Astrocyte (in vitro differentiated cells and primary cell): ENCODE data around the gene SLC15A1. TPM values are rescaled to one million over a fixed set of nuclear protein-coding genes. Genes with fewer than 3 reads are reported as not detected.

Source experiments
- DNase-seq: peaks from one replicate; pipeline ENCODE4 v3.0.0-alpha.2; 2010; ENCODE audit warnings: low read depth
- FAIRE-seq: peaks from 2 replicates; lab custom pipeline; 2011; peaks lifted over from hg19 to GRCh38; lab: Jason Lieb, UNC
- H2AFZ ChIP-seq: 2 replicates; pipeline ENCODE4 v1.6.0; 2012; ENCODE audit warnings: low read depth, low read length, inconsistent platforms
- H3K27ac ChIP-seq: 2 replicates; pipeline ENCODE4 v1.5.1; 2011; ENCODE audit warnings: low read depth, low read length, inconsistent platforms
- H3K27me3 ChIP-seq: 2 replicates; pipeline ENCODE4 v1.6.0; 2011; ENCODE audit warnings: low read length, inconsistent platforms; ENCODE audit not compliant: insufficient read depth
- H3K36me3 ChIP-seq: 2 replicates; pipeline ENCODE4 v1.5.1; 2011; ENCODE audit warnings: low read length, inconsistent platforms; ENCODE audit not compliant: insufficient read depth
- H3K4me1 ChIP-seq: 2 replicates; pipeline ENCODE4 v1.5.1; 2011; ENCODE audit warnings: low read length, inconsistent platforms; ENCODE audit not compliant: insufficient read depth
- H3K4me2 ChIP-seq: 2 replicates; pipeline ENCODE4 v1.6.0; 2012; ENCODE audit warnings: low read length, inconsistent platforms
- H3K4me3 ChIP-seq: 2 replicates; pipeline ENCODE4 v1.5.1; 2011; ENCODE audit warnings: low read depth, mild to moderate bottlenecking, low read length, inconsistent platforms; ENCODE audit not compliant: insufficient read depth
- H3K79me2 ChIP-seq: 2 replicates; pipeline ENCODE4 v1.6.0; 2012; ENCODE audit warnings: mild to moderate bottlenecking, low read length, inconsistent platforms; ENCODE audit not compliant: insufficient read depth
- H3K9ac ChIP-seq: 2 replicates; pipeline ENCODE4 v1.6.0; 2012; ENCODE audit warnings: mild to moderate bottlenecking, low read length, inconsistent platforms
- H3K9me3 ChIP-seq: 2 replicates; pipeline ENCODE4 v1.5.1; 2012; ENCODE audit warnings: low read depth, mild to moderate bottlenecking, low read length, inconsistent platforms; ENCODE audit not compliant: insufficient read depth
- H4K20me1 ChIP-seq: 2 replicates; pipeline ENCODE4 v1.6.0; 2012; ENCODE audit warnings: low read length, inconsistent platforms; ENCODE audit not compliant: insufficient read depth
- H3K27ac Mint-ChIP-seq: one replicate; pipeline ENCODE4 v1.8.0; 2021; ENCODE audit warnings: mild to moderate bottlenecking, mixed read lengths; ENCODE audit not compliant: unreplicated experiment
- H3K27me3 Mint-ChIP-seq: one replicate; pipeline ENCODE4 v1.8.0; 2021; ENCODE audit warnings: low read depth, mixed read lengths; ENCODE audit not compliant: unreplicated experiment
- H3K36me3 Mint-ChIP-seq: one replicate; pipeline ENCODE4 v1.8.0; 2021; ENCODE audit warnings: low read depth, mixed read lengths; ENCODE audit not compliant: unreplicated experiment
- H3K4me1 Mint-ChIP-seq: one replicate; pipeline ENCODE4 v1.8.0; 2021; ENCODE audit warnings: low read depth, mixed read lengths; ENCODE audit not compliant: unreplicated experiment
- H3K4me3 Mint-ChIP-seq: one replicate; pipeline ENCODE4 v1.8.0; 2021; ENCODE audit warnings: mild to moderate bottlenecking, moderate library complexity, mixed read lengths; ENCODE audit not compliant: unreplicated experiment
- H3K9me3 Mint-ChIP-seq: one replicate; pipeline ENCODE4 v1.8.0; 2021; ENCODE audit warnings: mild to moderate bottlenecking, mixed read lengths; ENCODE audit not compliant: unreplicated experiment
- EZH2 ChIP-seq: IDR thresholded peaks from 2 replicates; pipeline ENCODE4 v1.6.1; 2012; ENCODE audit warnings: mild to moderate bottlenecking, low read length, inconsistent platforms; ENCODE audit not compliant: insufficient read depth
- total RNA-seq: library from RNA; stranded (reverse); gene quantifications from 2 replicates; pipeline ENCODE4 v1.2.1, GENCODE V29; 2021
- TF ChIP-seq, protein P1 (sequence below): IDR thresholded peaks from 2 replicates; pipeline ENCODE4 v1.5.1; 2011; ENCODE audit warnings: low read depth, mild to moderate bottlenecking, inconsistent platforms, low read length, moderate library complexity; ENCODE audit not compliant: insufficient read depth

SLC15A1 gene
- total RNA-seq, 1 donor from 2014 or later, result not detected

DNA sequence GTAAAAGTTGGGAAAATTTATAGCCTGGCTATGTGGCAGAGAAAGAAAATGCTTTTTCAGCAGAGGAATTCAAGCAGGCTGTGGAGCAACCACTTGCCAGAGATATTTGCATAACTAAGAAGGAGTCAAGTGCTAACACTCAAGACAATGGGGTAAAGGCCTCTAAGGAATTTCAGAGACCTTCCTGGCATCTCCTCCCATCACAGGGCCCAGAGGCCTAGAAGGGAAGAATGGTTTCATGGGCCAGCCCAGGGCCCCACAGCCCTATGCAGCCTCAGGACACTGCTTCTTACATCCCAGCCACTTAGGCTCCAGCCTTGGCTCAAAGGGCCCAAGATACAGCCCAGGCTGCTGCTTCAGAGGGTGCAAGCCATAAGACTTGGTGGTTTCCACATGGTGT, 14.3 kb downstream of the SLC15A1 start:
- no peaks in the 10 kb centered on the region for H4K20me1 ChIP-seq
- H3K4me1 ChIP-seq, result no peaks in the 10 kb centered on the region
- no peak overlapping the region for H3K4me2 ChIP-seq
- TF ChIP-seq, protein P1, sequence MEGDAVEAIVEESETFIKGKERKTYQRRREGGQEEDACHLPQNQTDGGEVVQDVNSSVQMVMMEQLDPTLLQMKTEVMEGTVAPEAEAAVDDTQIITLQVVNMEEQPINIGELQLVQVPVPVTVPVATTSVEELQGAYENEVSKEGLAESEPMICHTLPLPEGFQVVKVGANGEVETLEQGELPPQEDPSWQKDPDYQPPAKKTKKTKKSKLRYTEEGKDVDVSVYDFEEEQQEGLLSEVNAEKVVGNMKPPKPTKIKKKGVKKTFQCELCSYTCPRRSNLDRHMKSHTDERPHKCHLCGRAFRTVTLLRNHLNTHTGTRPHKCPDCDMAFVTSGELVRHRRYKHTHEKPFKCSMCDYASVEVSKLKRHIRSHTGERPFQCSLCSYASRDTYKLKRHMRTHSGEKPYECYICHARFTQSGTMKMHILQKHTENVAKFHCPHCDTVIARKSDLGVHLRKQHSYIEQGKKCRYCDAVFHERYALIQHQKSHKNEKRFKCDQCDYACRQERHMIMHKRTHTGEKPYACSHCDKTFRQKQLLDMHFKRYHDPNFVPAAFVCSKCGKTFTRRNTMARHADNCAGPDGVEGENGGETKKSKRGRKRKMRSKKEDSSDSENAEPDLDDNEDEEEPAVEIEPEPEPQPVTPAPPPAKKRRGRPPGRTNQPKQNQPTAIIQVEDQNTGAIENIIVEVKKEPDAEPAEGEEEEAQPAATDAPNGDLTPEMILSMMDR, result no peak
- TF ChIP-seq EZH2, result no peak
- H3K9me3 Mint-ChIP-seq, result peaks cover 7% of the 10 kb centered on the region
- no peaks in the 10 kb centered on the region for H3K4me1 Mint-ChIP-seq
- H3K4me3 Mint-ChIP-seq, result no peak overlapping the region
- no peaks in the 10 kb centered on the region for H3K9me3 ChIP-seq
- no peaks in the 10 kb centered on the region for H3K36me3 ChIP-seq
- FAIRE-seq, result no peak
- H3K79me2 ChIP-seq, result no peaks in the 10 kb centered on the region
- no peaks in the 10 kb centered on the region for H3K27me3 ChIP-seq
- no peak overlapping the region for H2AFZ ChIP-seq
- H3K4me3 ChIP-seq, result no peak overlapping the region
- peaks cover 7% of the 10 kb centered on the region for H3K27me3 Mint-ChIP-seq
- no peak overlapping the region for H3K27ac ChIP-seq
- DNase-seq, result no peak
- no peak overlapping the region for H3K27ac Mint-ChIP-seq
- no peak overlapping the region for H3K9ac ChIP-seq
- peaks cover 2% of the 10 kb centered on the region for H3K36me3 Mint-ChIP-seq

DNA sequence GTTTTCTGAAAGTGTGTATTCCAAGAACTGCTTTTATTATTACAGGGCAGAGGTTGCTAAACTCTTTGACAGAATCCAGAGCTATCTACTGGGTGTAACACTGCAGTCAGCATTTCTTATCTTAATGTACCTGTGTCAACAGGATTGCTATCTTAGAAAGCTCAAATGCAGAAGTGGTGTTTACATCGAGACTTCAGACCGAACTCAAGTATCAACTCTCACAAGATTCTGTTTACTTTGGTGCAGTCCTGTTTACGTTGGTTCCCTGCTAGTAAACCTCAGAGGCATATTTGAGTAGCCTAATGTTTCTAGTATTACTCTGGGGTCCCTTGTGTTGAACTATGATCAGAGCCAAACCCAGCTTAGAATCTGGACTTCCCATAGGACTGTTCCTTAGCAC, 20.5 kb downstream of the SLC15A1 start:
- no peaks in the 10 kb centered on the region for H3K79me2 ChIP-seq
- no peak for FAIRE-seq
- no peak overlapping the region for H2AFZ ChIP-seq
- Mint-ChIP-seq H3K4me3 (no peak overlapping the region), H3K9me3 (peaks cover 4% of the 10 kb centered on the region), H3K36me3 (no peaks in the 10 kb centered on the region), H3K27me3 (peaks cover 18% of the 10 kb centered on the region), H3K4me1 (no peaks in the 10 kb centered on the region), H3K27ac (no peak overlapping the region)
- no peaks in the 10 kb centered on the region for H3K36me3 ChIP-seq
- no peak for DNase-seq
- TF ChIP-seq EZH2, result no peak
- TF ChIP-seq, protein P1, result no peak
- no peak overlapping the region for H3K4me3 ChIP-seq
- H3K27me3 ChIP-seq, result no peaks in the 10 kb centered on the region
- H3K27ac ChIP-seq, result no peak overlapping the region
- no peaks in the 10 kb centered on the region for H4K20me1 ChIP-seq
- no peaks in the 10 kb centered on the region for H3K9me3 ChIP-seq
- no peak overlapping the region for H3K4me2 ChIP-seq
- no peaks in the 10 kb centered on the region for H3K4me1 ChIP-seq
- no peak overlapping the region for H3K9ac ChIP-seq

DNA sequence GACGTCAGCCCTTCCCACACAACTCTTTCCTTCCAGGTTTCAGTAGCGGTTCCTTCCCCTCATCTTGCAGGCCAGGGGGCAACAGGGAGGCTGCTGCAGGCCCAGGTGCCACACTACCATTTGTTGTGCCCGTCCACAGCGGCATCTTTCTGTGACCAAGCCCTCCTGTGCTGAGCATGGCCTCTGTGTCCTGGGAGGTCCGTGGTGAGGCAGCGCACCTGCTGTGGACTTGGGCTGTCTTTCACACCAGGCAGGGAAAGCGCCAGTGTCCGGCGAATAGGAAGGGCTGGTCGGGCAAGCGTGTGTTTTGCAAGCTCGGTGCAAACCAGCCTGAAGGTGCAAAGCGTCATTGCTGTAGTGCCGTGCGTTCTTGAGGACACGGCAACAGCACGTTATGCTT, 21.4 kb downstream of the SLC15A1 start:
- Mint-ChIP-seq H3K27ac (no peak overlapping the region), H3K4me1 (no peaks in the 10 kb centered on the region), H3K9me3 (peaks cover 4% of the 10 kb centered on the region), H3K27me3 (peaks cover 23% of the 10 kb centered on the region), H3K36me3 (no peaks in the 10 kb centered on the region), H3K4me3 (no peak overlapping the region)
- H3K4me2 ChIP-seq, result no peak overlapping the region
- H3K79me2 ChIP-seq, result no peaks in the 10 kb centered on the region
- DNase-seq (no peak), FAIRE-seq (no peak)
- no peaks in the 10 kb centered on the region for H3K9me3 ChIP-seq
- no peaks in the 10 kb centered on the region for H3K36me3 ChIP-seq
- H2AFZ ChIP-seq, result no peak overlapping the region
- H4K20me1 ChIP-seq, result no peaks in the 10 kb centered on the region
- no peaks in the 10 kb centered on the region for H3K27me3 ChIP-seq
- no peak overlapping the region for H3K4me3 ChIP-seq
- TF ChIP-seq, protein P1, result no peak
- no peak for TF ChIP-seq EZH2
- no peaks in the 10 kb centered on the region for H3K4me1 ChIP-seq
- no peak overlapping the region for H3K9ac ChIP-seq
- H3K27ac ChIP-seq, result no peak overlapping the region
